Prostate gland (tissue), 2 donors: Measurements from ENCODE around the gene CTPS2. TPM values are rescaled to one million over a fixed set of nuclear protein-coding genes. Genes with fewer than 3 reads are reported as not detected.
"Not testable (repeated sequence)": the region's sequence is repeated elsewhere in the genome, so short reads cannot be mapped to it uniquely, and the experiment has no call there.

Experiments used
- DNase-seq: peaks from one replicate; pipeline ENCODE4 v3.0.0-alpha.2; 2019; ENCODE audit warnings: low spot score
- H3K27ac ChIP-seq, 2 donors: fragments of 200-600 bp; sonication (generic); 2 replicates each; pipeline ENCODE4 v1.5.1; 2017 to 2019
- H3K27me3 ChIP-seq: fragments of 200-600 bp; sonication (generic); replicated peaks from 2 replicates; pipeline ENCODE4 v1.5.1; 2019; ENCODE audit not compliant: insufficient read depth
- H3K36me3 ChIP-seq, 2 donors: fragments of 200-600 bp; sonication (generic); 1 replicate in 1 of 2; 2 replicates in 1 of 2; pipeline versions ENCODE4 v1.5.1 to v1.8.1; 2017 to 2019
- H3K4me1 ChIP-seq: fragments of 200-600 bp; sonication (generic); replicated peaks from 2 replicates; pipeline ENCODE4 v1.5.1; 2019
- H3K4me3 ChIP-seq, 2 donors: fragments of 200-600 bp; sonication (generic); 2 replicates each; pipeline ENCODE4 v1.5.1; 2017 to 2019
- H3K9me3 ChIP-seq: fragments of 200-600 bp; sonication (generic); 2 replicates; pipeline ENCODE4 v1.5.1; 2017
- POLR2A ChIP-seq: fragments of 450-650 bp; IDR thresholded peaks from one replicate; pipeline ENCODE4 v1.6.1; 2016; ENCODE audit warnings: antibody characterized with exemption, mild to moderate bottlenecking
- POLR2AphosphoS5 ChIP-seq: sonication (generic); formaldehyde crosslinking; IDR thresholded peaks from one replicate; pipeline ENCODE4 v1.6.1; 2017; ENCODE audit warnings: antibody characterized with exemption
- WGBS: methylation state at CpG from one replicate; pipeline ENCODE4 v1.1.5; 2018; 5-methylcytosine and 5-hydroxymethylcytosine counted together
- intact Hi-C: fragments of 100-400 bp; cut with DNase I; formaldehyde crosslinking; loops from one replicate; pipeline ENCODE4 v1.14.2; 2022
- total RNA-seq, 2 donors: library from RNA; depleted of rRNA; stranded (reverse); fragments of >200 nt; gene quantifications; one replicate each; pipeline ENCODE4 v1.1.0, GENCODE V29; 2016
- TF ChIP-seq, protein P1 (sequence below), 4 experiments: fragments of 200-600 bp in 2 of 4; fragments of 450-650 bp in 2 of 4; sonication (generic) in 2 of 4; IDR thresholded peaks; 1 replicate in 3 of 4; 2 replicates in 1 of 4; pipeline ENCODE4 v1.5.1; 2016 to 2019; ENCODE audit warnings: antibody characterized with exemption in 4 of 4, mild to moderate bottlenecking in 2 of 4, moderate library complexity in 2 of 4

The CTPS2 gene
- total RNA-seq, 2 donors from 2014 or later = 14.3 to 20.4 TPM

DNA sequence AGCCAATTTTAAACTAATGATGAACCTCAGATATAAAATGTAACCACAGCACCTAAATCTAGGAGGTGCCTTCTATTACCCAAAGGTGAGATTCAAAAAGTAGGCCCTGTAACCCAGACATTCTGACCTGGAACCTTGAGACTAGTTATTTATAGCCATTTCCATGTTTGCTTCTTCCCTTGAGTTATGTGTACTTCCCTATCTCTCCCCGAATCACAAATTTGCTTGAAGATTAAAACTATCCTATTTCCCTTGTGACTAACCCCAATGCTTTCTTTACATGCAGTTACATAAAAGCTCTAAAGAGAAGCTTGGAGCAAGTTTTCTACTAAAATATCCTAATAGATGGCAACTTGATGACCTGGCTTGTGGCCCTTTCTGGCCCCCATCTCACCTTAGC lies 95.1 kb downstream of the CTPS2 start:
- Histone ChIP-seq H3K36me3 (no peaks in the 10 kb centered on the region), H3K27ac (no peak overlapping the region), H3K27me3 (no peaks in the 10 kb centered on the region), H3K4me1 (no peaks in the 10 kb centered on the region), H3K9me3 (no peaks in the 10 kb centered on the region), H3K4me3 (no peak overlapping the region)
- DNase-seq = no peak
- 68% methylated on average over 1 of the region's 1 CpG for WGBS
- intact Hi-C loops = no loop called here
- TF ChIP-seq POLR2A (no peak), POLR2AphosphoS5 (no peak)
- TF ChIP-seq, protein P1, sequence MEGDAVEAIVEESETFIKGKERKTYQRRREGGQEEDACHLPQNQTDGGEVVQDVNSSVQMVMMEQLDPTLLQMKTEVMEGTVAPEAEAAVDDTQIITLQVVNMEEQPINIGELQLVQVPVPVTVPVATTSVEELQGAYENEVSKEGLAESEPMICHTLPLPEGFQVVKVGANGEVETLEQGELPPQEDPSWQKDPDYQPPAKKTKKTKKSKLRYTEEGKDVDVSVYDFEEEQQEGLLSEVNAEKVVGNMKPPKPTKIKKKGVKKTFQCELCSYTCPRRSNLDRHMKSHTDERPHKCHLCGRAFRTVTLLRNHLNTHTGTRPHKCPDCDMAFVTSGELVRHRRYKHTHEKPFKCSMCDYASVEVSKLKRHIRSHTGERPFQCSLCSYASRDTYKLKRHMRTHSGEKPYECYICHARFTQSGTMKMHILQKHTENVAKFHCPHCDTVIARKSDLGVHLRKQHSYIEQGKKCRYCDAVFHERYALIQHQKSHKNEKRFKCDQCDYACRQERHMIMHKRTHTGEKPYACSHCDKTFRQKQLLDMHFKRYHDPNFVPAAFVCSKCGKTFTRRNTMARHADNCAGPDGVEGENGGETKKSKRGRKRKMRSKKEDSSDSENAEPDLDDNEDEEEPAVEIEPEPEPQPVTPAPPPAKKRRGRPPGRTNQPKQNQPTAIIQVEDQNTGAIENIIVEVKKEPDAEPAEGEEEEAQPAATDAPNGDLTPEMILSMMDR (IDR thresholded peaks at IDR 0.05) = no peak

DNA sequence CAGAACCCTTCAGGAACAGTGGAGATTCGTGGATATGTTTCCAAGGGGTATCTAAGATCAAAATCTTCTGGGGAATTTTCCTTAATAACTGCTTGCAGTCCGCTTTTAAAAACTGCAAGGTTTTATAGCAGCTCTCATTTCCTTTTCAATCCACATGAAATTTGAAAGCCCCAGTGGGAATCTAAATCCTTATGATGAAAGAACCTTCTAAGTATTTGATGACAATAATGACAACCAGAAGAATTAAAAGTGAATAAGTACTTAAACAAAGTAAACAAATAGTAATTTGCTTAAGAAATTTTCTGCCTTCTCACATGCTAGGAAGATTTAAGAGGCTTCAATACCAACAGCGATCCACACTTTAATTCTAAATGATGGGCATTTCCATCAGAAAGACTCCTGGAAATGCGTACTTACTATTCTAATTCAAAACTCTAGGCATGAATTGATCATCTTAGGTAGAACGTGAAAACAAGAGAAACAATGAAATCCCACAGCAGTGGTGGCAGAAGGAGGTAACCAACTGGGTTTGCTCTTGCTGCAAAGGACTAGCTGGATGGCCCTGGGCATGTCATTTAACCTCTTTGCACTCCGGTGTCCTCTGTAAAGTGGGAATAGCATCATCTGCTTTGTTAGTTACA lies 100.1 kb downstream of the CTPS2 start:
- intact Hi-C loops = no loop called here
- H3K27ac ChIP-seq = no peak overlapping the region
- H3K9me3 ChIP-seq = no peaks in the 10 kb centered on the region
- WGBS = 73% methylated on average over 6 of the region's 6 CpGs
- H3K4me3 ChIP-seq = no peak overlapping the region
- no peaks in the 10 kb centered on the region for H3K36me3 ChIP-seq
- H3K4me1 ChIP-seq = no peaks in the 10 kb centered on the region
- H3K27me3 ChIP-seq = no peaks in the 10 kb centered on the region
- DNase-seq = no peak
- TF ChIP-seq POLR2AphosphoS5 = no peak
- TF ChIP-seq, protein P1 (IDR thresholded peaks at IDR 0.05) = no peak
- TF ChIP-seq POLR2A = no peak

DNA sequence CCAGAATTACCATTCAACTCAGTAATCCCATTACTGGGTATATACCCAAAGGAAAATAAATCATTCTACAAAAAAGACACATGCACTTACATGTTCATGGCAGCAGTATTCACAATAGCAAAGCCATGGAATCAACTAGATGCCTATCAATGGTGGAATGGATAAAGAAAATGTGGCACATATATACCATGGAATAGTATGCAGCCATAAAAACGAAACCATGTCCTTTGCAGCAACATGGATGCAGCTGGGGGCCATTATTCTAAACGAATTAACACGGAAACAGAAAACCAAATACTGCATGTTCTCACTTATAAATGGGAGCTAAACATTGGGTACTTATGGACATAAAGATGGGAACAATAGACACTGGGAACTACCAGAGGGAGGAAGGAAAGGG lies 101.8 kb downstream of the CTPS2 start:
- H3K36me3 ChIP-seq, H3K4me1 ChIP-seq, H3K27ac ChIP-seq, intact Hi-C loops, DNase-seq, H3K27me3 ChIP-seq, H3K4me3 ChIP-seq, H3K9me3 ChIP-seq: not testable (repeated sequence)
- WGBS = 96% methylated on average over 3 of the region's 3 CpGs

DNA sequence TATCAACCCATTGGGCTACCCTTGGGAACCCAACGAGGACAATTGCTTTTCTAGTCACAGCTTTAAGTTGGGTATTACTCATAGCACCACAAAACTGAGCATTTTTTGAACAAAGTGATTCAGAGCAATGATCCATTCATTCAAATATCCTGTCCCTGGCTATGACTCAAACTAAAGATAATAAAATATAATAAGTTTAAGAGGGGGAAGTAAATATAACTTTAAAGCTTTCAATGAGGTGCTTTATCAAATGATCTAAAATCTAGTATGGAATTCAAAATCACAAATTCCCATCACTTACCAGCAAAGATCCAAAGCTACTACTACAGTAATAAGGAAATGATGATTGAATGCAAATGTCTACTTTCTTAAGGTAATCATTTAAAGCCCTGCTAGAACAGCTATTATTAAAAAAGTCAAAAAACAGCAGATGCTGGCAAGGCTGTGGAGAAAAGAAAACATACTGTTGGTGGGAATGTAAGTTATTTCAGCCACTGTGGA lies 102.3 kb downstream of the CTPS2 start:
- TF ChIP-seq, protein P1 (IDR thresholded peaks at IDR 0.05) = no peak
- TF ChIP-seq POLR2A (no peak), POLR2AphosphoS5 (no peak)
- DNase-seq = no peak
- no peaks in the 10 kb centered on the region for H3K4me1 ChIP-seq
- no peaks in the 10 kb centered on the region for H3K27me3 ChIP-seq
- no peaks in the 10 kb centered on the region for H3K36me3 ChIP-seq
- WGBS = 71% methylated on average over 1 of the region's 1 CpG
- H3K9me3 ChIP-seq = no peaks in the 10 kb centered on the region
- H3K4me3 ChIP-seq = no peak overlapping the region
- intact Hi-C loops = no loop called here
- no peak overlapping the region for H3K27ac ChIP-seq

DNA sequence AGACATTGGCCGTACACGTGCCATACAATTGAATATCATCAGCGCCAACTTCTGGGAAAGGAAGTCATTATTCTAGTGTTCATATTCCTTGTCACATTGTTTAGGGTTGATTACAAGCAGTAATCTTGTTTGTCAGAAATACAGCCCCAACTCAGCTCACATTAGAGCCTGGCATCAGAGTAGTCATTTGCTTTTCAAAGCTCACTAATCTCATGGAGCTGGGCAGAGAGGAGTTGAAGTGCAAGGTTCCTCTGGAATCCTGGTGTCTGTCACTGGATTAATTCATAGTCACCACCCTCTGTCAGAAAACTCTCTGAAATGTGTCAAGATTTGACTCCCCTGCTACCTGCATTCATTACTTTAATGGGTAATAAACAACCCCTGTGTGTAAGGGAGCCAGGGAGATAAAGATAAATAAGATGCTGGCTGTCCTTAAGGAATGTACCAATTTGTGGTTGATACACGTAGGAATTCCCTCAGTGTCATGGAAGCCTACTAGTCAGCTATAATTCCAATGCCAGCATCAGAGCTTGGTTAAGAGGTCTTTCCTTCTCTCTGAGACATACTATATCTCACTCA lies 106.2 kb downstream of the CTPS2 start:
- Histone ChIP-seq H3K36me3 (no peaks in the 10 kb centered on the region), H3K27me3 (no peaks in the 10 kb centered on the region), H3K9me3 (no peaks in the 10 kb centered on the region), H3K4me1 (no peaks in the 10 kb centered on the region), H3K4me3 (no peak overlapping the region), H3K27ac (no peak overlapping the region)
- no peak for DNase-seq
- TF ChIP-seq POLR2A (no peak), POLR2AphosphoS5 (no peak)
- TF ChIP-seq, protein P1 (IDR thresholded peaks at IDR 0.05) = no peak
- WGBS = 76% methylated on average over 4 of the region's 4 CpGs
- intact Hi-C loops = no loop called here
